Neural crest cell (in vitro differentiated cells): Measurements from ENCODE around the gene MLC1. TPM values are rescaled to one million over a fixed set of nuclear protein-coding genes. Genes with fewer than 3 reads are reported as not detected.

Source experiments
- DNase-seq: peaks from one replicate; pipeline ENCODE4 v3.0.0; 2021; ENCODE audit warnings: low read depth, mixed read lengths, low spot score
- H3K27ac Mint-ChIP-seq: one replicate; pipeline ENCODE4 v1.8.0; 2021; ENCODE audit warnings: mild to moderate bottlenecking, mixed read lengths; ENCODE audit not compliant: unreplicated experiment
- H3K27me3 Mint-ChIP-seq: 2 replicates; pipeline ENCODE4 v1.8.0; 2021; ENCODE audit warnings: low read depth, mild to moderate bottlenecking, mixed read lengths
- H3K36me3 Mint-ChIP-seq: 2 replicates; pipeline ENCODE4 v1.8.0; 2021; ENCODE audit warnings: low read depth, mild to moderate bottlenecking, mixed read lengths
- H3K4me1 Mint-ChIP-seq: 2 replicates; pipeline ENCODE4 v1.8.0; 2021; ENCODE audit warnings: mixed read lengths
- H3K4me3 Mint-ChIP-seq: one replicate; pipeline ENCODE4 v1.8.0; 2021; ENCODE audit warnings: mild to moderate bottlenecking, mixed read lengths
- H3K9me3 Mint-ChIP-seq: 2 replicates; pipeline ENCODE4 v1.8.0; 2021; ENCODE audit warnings: mixed read lengths
- CTCF ChIP-seq: fragments of 200-600 bp; sonication (generic); conservative IDR thresholded peaks from 2 replicates; pipeline ENCODE4 v1.5.0; 2021; ENCODE audit warnings: antibody characterized with exemption, mild to moderate bottlenecking
- total RNA-seq: library from RNA; stranded (reverse); gene quantifications from 2 replicates; pipeline ENCODE4 v1.2.1, GENCODE V29; 2021

Gene MLC1
- total RNA-seq, 1 donor from 2014 or later, result 3.3 TPM

- Mint-ChIP-seq H3K27ac (no peak overlapping the region), H3K9me3 (no peaks in the 10 kb centered on the region), H3K4me1 (peaks cover 7% of the 10 kb centered on the region), H3K27me3 (no peaks in the 10 kb centered on the region), H3K4me3 (no peak overlapping the region), H3K36me3 (no peaks in the 10 kb centered on the region)
- DNase-seq, result no peak
- TF ChIP-seq CTCF, result no peak
These were observed 10.4 kb downstream of the MLC1 start for GRCh38 chr22:50074551-50075530.

GRCh38 chr22:50074056-50074455 lies 11.2 kb downstream of the MLC1 start:
- DNase-seq, result no peak
- H3K27ac Mint-ChIP-seq, result no peak overlapping the region
- no peak for TF ChIP-seq CTCF
- no peaks in the 10 kb centered on the region for H3K9me3 Mint-ChIP-seq
- H3K4me3 Mint-ChIP-seq, result no peak overlapping the region
- H3K27me3 Mint-ChIP-seq, result no peaks in the 10 kb centered on the region
- H3K36me3 Mint-ChIP-seq, result no peaks in the 10 kb centered on the region
- H3K4me1 Mint-ChIP-seq, result peaks cover 7% of the 10 kb centered on the region

- H3K36me3 Mint-ChIP-seq, result no peaks in the 10 kb centered on the region
- H3K4me3 Mint-ChIP-seq, result no peak overlapping the region
- no peaks in the 10 kb centered on the region for H3K27me3 Mint-ChIP-seq
- no peaks in the 10 kb centered on the region for H3K9me3 Mint-ChIP-seq
- H3K27ac Mint-ChIP-seq, result no peak overlapping the region
- H3K4me1 Mint-ChIP-seq, result peaks cover 7% of the 10 kb centered on the region
- no peak for TF ChIP-seq CTCF
- no peak for DNase-seq
These were observed 12.3 kb downstream of the MLC1 start for GRCh38 chr22:50072714-50073538.

- no peak for TF ChIP-seq CTCF
- Mint-ChIP-seq H3K27me3 (no peaks in the 10 kb centered on the region), H3K27ac (no peak overlapping the region), H3K4me3 (no peak overlapping the region), H3K36me3 (no peaks in the 10 kb centered on the region), H3K4me1 (peaks cover 7% of the 10 kb centered on the region), H3K9me3 (no peaks in the 10 kb centered on the region)
- DNase-seq, result no peak
These were observed 13.1 kb downstream of the MLC1 start for GRCh38 chr22:50072167-50072555.

GRCh38 chr22:50071432-50072166 lies 13.6 kb downstream of the MLC1 start:
- H3K4me1 Mint-ChIP-seq, result peaks cover 7% of the 10 kb centered on the region
- H3K27ac Mint-ChIP-seq, result no peak overlapping the region
- H3K36me3 Mint-ChIP-seq, result no peaks in the 10 kb centered on the region
- H3K4me3 Mint-ChIP-seq, result no peak overlapping the region
- no peak for DNase-seq
- no peak for TF ChIP-seq CTCF
- H3K9me3 Mint-ChIP-seq, result no peaks in the 10 kb centered on the region
- H3K27me3 Mint-ChIP-seq, result no peaks in the 10 kb centered on the region
